Ovary (tissue), 9 donors: Measurements from ENCODE around the gene TMEM233. TPM values are rescaled to one million over a fixed set of nuclear protein-coding genes. Genes with fewer than 3 reads are reported as not detected.

ENCODE experiments used
- DNase-seq, 5 donors: peaks; one replicate each; pipeline ENCODE4 v3.0.0-alpha.2; 2019 to 2020
- H3K27ac ChIP-seq, 2 donors: fragments of 200-600 bp; one replicate each; pipeline versions ENCODE4 v1.5.1 to v1.8.0; 2019 to 2022
- H3K27me3 ChIP-seq: fragments of 200-600 bp; one replicate; pipeline ENCODE4 v1.8.0; 2022
- H3K36me3 ChIP-seq: fragments of 200-600 bp; sonication (generic); one replicate; pipeline ENCODE4 v1.5.1; 2019
- H3K4me1 ChIP-seq: one replicate; pipeline ENCODE4 v1.8.1; 2013; ENCODE audit warnings: mild to moderate bottlenecking, moderate library complexity; ENCODE audit not compliant: insufficient read depth
- H3K4me3 ChIP-seq: fragments of 200-600 bp; sonication (generic); one replicate; pipeline ENCODE4 v1.5.1; 2017
- H3K9me3 ChIP-seq, 2 donors: fragments of 200-600 bp in 1 of 2; sonication (generic) in 1 of 2; one replicate each; pipeline versions ENCODE4 v1.5.1 to v1.8.1; 2013 to 2019; ENCODE audit warnings: mild to moderate bottlenecking in 1 of 2, moderate library complexity in 1 of 2
- CTCF ChIP-seq, 3 donors: fragments of 450-650 bp in 2 of 3; fragments of 200-600 bp in 1 of 3; IDR thresholded peaks; one replicate each; pipeline versions ENCODE4 v1.5.1 to v1.8.0; 2016 to 2022; ENCODE audit warnings: antibody characterized with exemption in 3 of 3, mild to moderate bottlenecking in 1 of 3
- EP300 ChIP-seq: sonication (generic); formaldehyde crosslinking; IDR thresholded peaks from one replicate; pipeline ENCODE4 v1.6.1; 2017; ENCODE audit warnings: antibody characterized with exemption
- POLR2A ChIP-seq: fragments of 450-650 bp; IDR thresholded peaks from one replicate; pipeline ENCODE4 v1.6.1; 2017; ENCODE audit warnings: antibody characterized with exemption, mild to moderate bottlenecking, moderate library complexity
- WGBS, 3 donors: extraction: QIAGEN DNeasy Blood & Tissue Kit in 1 of 3; methylation state at CpG; one replicate each; pipeline versions ENCODE4 v1.1.5 to v1.1.7; 2013 to 2017; 5-methylcytosine and 5-hydroxymethylcytosine counted together
- intact Hi-C, 4 donors: fragments of 100-400 bp; cut with DNase I; formaldehyde crosslinking; loops; one replicate each; pipeline versions ENCODE4 v1.11.0 to v1.15.1; 2022 to 2023
- polyA plus RNA-seq, 2 donors: library from polyadenylated mRNA; stranded (reverse); fragments of 200-250 nt in 1 of 2; fragments of 350-450 nt in 1 of 2; fragmentation: Illumina TruSeq in 1 of 2; extraction: RNeasy Lipid Tissue Mini Kit (QIAGEN cat#74804) in 1 of 2; gene quantifications; one replicate each; pipeline ENCODE4 v1.2.3, GENCODE V29; 2013 to 2014
- total RNA-seq, 7 donors: library from RNA; depleted of rRNA in 2 of 7; stranded (reverse); fragments of >200 nt in 2 of 7; fragmentation: NEBNext Ultra II Directional in 3 of 7; extraction: Animal tissue kit (Norgen Biotek cat#: 25700) in 3 of 7; gene quantifications; one replicate each; pipeline versions ENCODE4 v1.1.0 to v1.2.4, GENCODE V29; 2016 to 2023
- donor health status: DM: no; HTN: no; CAD: no; lungs with moderate emphysema.
- donor health status: DM: no; HTN: no; CAD: no.
- donor health status: Bipolar disorder and iron deficiency.
- donor health status: DM: yes; HTN: yes; CAD: no.
- donor health status: DM: no; HTN: no; CAD: no.
- donor health status: DM: yes; HTN: yes; CAD: no.

TMEM233 gene
- total and polyA plus RNA-seq, 9 donors = 0.10 to 1.0 (median 0.48) TPM

- no peaks in the 10 kb centered on the region for H3K9me3 ChIP-seq
- no peak overlapping the region for H3K27ac ChIP-seq
- TF ChIP-seq POLR2A (no peak), EP300 (no peak), CTCF (IDR thresholded peaks at IDR 0.05) (no peak)
- H3K27me3 ChIP-seq = no peaks in the 10 kb centered on the region
- no peak for DNase-seq
- no peaks in the 10 kb centered on the region for H3K4me1 ChIP-seq
- H3K4me3 ChIP-seq = no peak overlapping the region
- intact Hi-C loops = no loop called here
- WGBS, 3 donors = 77 to 88% (median 86%) methylated on average over 1 of the region's 1 CpG
- no peaks in the 10 kb centered on the region for H3K36me3 ChIP-seq
These were observed 4.6 kb downstream of the TMEM233 start for GRCh38 chr12:119598159-119598558.

DNA sequence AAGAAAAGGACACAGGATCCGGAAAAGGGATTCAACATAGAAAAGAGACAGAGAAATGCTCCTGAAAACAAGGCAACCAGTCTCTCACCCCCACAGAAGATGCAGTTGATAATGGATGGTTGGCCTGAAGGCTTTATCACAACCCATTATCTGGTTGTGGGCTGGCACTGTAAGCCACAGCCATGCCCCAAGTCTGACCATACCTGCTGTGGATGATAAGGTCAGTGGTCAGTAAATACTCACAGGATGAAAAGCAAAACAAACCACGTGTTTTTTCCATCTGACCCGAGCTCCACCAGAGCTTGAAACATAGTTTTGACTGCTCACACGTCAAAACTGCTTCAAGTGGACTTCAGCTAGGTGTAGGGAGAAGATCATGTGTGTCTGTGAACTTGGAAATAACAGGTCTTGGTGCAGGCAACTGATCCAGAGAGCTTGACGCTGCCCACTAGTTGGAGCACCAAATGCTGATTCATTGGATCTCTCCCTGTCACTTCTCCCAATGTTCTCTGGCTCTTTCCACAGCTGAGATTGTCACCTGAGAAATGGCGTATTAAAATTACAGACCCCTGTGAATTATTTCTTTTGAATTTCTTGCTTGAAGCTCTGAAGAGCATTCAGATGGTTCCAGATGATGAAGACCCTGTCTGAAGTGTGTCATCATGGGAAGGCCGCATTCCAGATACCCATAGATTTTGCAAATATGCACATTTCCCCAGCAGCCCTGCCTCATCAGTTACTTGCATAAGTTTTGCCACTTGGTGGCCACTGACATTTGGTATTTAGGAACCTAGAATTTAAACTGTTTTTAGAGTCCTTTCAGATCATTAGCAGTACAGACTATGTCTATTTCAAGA, 8.5 kb downstream of the TMEM233 start:
- Histone ChIP-seq H3K27me3 (no peaks in the 10 kb centered on the region), H3K4me3 (no peak overlapping the region), H3K27ac (no peak overlapping the region), H3K9me3 (no peaks in the 10 kb centered on the region), H3K4me1 (no peaks in the 10 kb centered on the region), H3K36me3 (no peaks in the 10 kb centered on the region)
- no peak for DNase-seq
- TF ChIP-seq POLR2A = no peak
- WGBS, 3 donors = 66 to 87% (median 87%) methylated on average over 7 of the region's 7 CpGs
- intact Hi-C loops = no loop called here

- H3K27ac ChIP-seq = no peak overlapping the region
- no peaks in the 10 kb centered on the region for H3K36me3 ChIP-seq
- TF ChIP-seq POLR2A (no peak), EP300 (no peak), CTCF (IDR thresholded peaks at IDR 0.05) (no peak)
- no peaks in the 10 kb centered on the region for H3K4me1 ChIP-seq
- no peak for DNase-seq
- H3K4me3 ChIP-seq = no peak overlapping the region
- H3K27me3 ChIP-seq = no peaks in the 10 kb centered on the region
- intact Hi-C loops = no loop called here
- 84 to 93% (median 85%) methylated on average over 4 of the region's 4 CpGs for WGBS, 3 donors
- H3K9me3 ChIP-seq = no peaks in the 10 kb centered on the region
These were observed 9.1 kb downstream of the TMEM233 start for GRCh38 chr12:119602734-119603094.

DNA sequence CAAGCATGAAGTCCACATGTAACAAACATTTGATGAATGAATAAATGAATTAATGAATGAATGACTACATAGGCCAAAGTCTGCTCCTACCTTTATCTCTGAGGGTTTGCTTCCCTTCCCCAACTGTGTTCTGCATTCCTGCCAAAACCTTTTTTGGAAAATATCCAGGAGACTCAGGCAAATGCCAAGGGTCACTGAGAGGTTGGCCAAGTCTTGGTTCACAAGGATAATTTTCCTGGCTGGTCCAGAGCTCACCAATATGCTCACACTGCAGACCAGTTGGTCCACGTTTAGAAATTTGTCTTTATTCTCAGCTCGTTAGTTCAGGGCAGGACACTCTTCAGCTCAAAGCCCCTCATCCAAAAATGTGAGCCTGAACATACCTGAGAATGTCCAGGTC, 10.2 kb downstream of the TMEM233 start:
- DNase-seq = no peak
- no peaks in the 10 kb centered on the region for H3K4me1 ChIP-seq
- intact Hi-C loops = no loop called here
- H3K9me3 ChIP-seq = no peaks in the 10 kb centered on the region
- no peak overlapping the region for H3K4me3 ChIP-seq
- 15 to 29% (median 22%) methylated on average over 2 of the region's 2 CpGs for WGBS, 3 donors
- no peaks in the 10 kb centered on the region for H3K27me3 ChIP-seq
- H3K36me3 ChIP-seq = no peaks in the 10 kb centered on the region
- TF ChIP-seq POLR2A (no peak), CTCF (IDR thresholded peaks at IDR 0.05) (no peak), EP300 (no peak)
- H3K27ac ChIP-seq = no peak overlapping the region

GRCh38 chr12:119609358-119609757, 15.8 kb downstream of the TMEM233 start:
- no peak for TF ChIP-seq CTCF (IDR thresholded peaks at IDR 0.05)
- no peak for TF ChIP-seq POLR2A
- Histone ChIP-seq H3K27ac (no peak overlapping the region), H3K4me3 (no peak overlapping the region), H3K36me3 (no peaks in the 10 kb centered on the region), H3K9me3 (no peaks in the 10 kb centered on the region), H3K4me1 (no peaks in the 10 kb centered on the region), H3K27me3 (no peaks in the 10 kb centered on the region)
- intact Hi-C loops = no loop called here
- DNase-seq = no peak
- 73 to 81% (median 75%) methylated on average over 3 of the region's 3 CpGs for WGBS, 3 donors
